GM18951 (cell line): Measurements from ENCODE around the gene CRYBG2.
"Not testable (repeated sequence)": the region's sequence is repeated elsewhere in the genome, so short reads cannot be mapped to it uniquely, and the experiment has no call there.

ENCODE experiments used
- POLR2A ChIP-seq: IDR thresholded peaks from 4 replicates; pipeline ENCODE4 v1.6.1; 2011; ENCODE audit warnings: mild to moderate bottlenecking; ENCODE audit not compliant: insufficient read length, insufficient read depth; ENCODE audit errors: extremely low read depth
- in situ Hi-C: fragments of 300-500 bp; cut with MboI; formaldehyde crosslinking; loops from one replicate; pipeline ENCODE4 v1.12.0; 2022; ENCODE audit warnings: low sequenced_read_pairs, mixed read lengths, inconsistent platforms; ENCODE audit not compliant: unreplicated experiment

The CRYBG2 gene, protein sequence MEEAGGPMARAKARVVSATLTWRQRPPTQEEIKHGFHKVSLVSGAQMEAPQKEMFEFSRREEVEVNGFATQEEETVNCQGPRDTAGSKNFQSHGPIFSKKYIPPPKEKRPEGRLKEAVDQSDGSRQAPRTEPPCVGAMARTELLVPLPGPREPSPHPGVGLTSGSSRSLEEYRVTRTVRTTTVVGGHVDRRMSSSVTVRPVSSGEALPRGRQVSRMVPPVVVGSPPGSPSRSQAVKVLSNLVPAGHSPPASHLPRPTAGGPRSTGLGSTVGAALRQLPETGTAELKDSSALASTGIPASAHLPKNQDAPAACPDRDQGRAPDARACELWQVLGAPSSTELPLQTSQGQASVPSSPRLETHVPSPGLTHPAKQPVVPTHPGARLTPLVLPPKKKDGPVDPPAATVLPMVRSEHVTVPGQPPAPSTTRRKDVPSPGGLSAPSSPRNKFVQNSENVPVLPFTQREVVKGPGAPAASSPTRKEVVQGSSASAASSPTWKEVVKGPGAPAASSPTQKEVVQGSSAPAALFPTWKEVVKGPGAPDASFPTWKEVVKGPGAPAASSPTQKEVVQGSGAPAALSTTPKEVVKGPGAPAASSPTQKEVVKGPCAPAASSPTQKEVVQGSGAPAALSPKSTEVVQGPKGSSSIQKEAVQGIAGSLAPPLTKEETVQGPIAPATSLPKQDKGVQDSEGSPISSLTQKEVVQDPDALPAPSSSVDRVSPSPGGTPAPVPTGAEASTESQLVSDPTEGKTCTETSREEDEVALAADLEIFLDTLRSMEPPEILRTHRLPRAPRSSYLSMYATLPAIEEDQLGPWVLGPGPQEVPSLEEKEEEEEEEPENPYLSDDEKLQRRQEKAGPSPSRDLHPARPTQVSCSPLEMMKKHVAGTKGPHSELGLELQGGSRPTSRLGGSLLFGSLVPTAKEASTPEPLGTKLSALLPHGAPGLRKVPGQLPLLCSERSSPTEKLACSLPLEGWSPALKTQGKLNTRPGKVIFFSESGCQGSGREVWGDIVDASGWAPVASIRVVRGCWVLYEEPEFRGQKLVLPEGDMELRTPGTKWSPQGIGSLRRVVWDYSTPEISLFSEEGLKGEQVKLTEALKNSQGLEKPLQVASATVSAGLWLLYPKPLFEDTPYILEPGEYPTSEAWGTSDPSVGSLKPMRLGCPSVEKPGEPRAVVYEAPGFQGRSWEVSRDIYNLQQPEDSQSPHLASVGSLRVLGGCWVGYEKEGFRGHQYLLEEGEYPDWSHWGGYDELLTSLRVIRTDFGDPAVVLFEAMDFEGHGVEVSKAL (N-terminal part only)

GRCh38 chr1:26353976-26354820 is at the start of gene CRYBG2:
Gene CRYBG2, minus strand, starts transcription at chr1:26354130. Its CDS starts 7,473 bp downstream, at chr1:26346657.
- in situ Hi-C loops, result no loop called here
- TF ChIP-seq POLR2A, result no peak

DNA sequence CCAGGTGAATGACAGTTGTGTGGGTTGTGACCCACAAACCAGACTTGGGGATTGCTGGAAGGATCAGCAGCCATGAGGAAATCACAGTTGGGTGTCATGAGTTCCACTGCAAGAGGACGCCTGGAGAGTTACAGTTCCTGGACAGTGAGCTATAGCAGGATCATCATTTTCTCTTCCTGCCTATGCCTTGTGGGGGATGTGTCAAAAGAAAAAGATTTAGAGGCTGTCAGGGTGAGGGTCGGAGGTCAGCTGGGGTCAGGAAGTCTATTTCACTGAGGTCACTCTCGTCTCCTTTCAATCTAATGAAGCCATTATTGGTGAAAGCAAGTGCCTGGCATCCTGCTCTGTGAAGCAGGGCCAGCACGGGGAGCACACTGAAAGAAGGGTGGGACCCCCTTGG is 49.7 kb upstream of the CRYBG2 start:
- in situ Hi-C loops, result no loop called here
- no peak for TF ChIP-seq POLR2A

DNA sequence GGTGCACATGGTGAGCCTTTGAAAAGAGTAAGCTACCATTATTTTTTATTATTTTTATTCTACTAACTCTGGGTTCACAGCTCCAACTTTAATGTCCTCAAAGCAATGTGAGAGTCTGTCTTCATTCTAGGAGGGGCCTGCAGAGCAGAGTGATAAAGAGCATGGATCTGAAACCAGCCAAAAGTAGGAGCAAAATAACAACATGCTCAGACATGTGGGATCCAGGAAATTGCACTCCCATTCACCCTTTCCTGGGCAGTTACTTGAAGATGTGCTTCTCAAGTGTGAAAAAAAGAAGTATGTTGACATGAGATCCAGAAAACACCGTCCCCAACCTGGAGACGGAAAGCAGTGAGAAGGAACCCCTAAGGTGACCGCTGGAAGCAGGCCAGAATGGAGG is 48.0 kb upstream of the CRYBG2 start:
- TF ChIP-seq POLR2A, result no peak
- in situ Hi-C loops, result no loop called here

- no peak for TF ChIP-seq POLR2A
- in situ Hi-C loops, result no loop called here
Measured at GRCh38 chr1:26399034-26399433, 45.1 kb upstream of the CRYBG2 start.

GRCh38 chr1:26395754-26396153 is 41.8 kb upstream of the CRYBG2 start:
- in situ Hi-C loops, result no loop called here
- no peak for TF ChIP-seq POLR2A

GRCh38 chr1:26391450-26391849 is 37.5 kb upstream of the CRYBG2 start:
- in situ Hi-C loops, result no loop called here

GRCh38 chr1:26389604-26390247 is 35.8 kb upstream of the CRYBG2 start:
- TF ChIP-seq POLR2A, result no peak
- in situ Hi-C loops, result no loop called here

More at GRCh38 chr1:26391450-26391849, 37.5 kb upstream of the CRYBG2 start:
- no peak for TF ChIP-seq POLR2A

DNA sequence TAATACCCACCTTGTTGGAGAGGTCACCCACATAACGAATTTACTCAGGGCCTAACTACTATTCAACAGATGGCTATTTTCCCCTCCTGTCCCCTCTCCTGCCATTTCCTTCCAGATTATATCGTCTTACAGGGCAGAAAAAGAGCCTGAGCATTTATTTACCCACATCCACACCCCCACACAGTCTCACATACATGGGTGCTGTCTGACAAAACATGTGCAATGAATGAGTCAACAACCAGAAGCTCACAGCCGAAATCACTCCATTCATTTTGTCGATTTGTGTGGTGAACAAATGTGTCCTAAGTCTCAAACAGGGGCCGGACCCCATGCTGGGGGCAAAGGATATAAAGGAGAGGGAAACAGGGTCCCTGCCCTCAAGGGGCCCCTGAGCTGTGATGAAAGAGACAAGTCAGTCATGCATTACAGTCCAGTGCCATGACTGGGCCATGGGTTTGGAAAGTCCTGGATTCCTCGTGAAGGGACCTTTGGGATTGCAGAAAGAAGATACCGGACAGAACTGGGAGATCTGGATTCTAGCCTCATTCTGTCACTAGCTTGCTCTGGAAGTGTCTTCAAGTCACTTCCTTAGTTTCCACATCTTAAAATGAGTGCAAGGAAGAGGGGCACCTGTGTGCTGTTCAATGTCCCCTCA is 35.0 kb upstream of the CRYBG2 start:
- in situ Hi-C loops, result no loop called here
- no peak for TF ChIP-seq POLR2A

GRCh38 chr1:26387447-26387846 is 33.5 kb upstream of the CRYBG2 start:
- in situ Hi-C loops, result no loop called here
- TF ChIP-seq POLR2A, result no peak

DNA sequence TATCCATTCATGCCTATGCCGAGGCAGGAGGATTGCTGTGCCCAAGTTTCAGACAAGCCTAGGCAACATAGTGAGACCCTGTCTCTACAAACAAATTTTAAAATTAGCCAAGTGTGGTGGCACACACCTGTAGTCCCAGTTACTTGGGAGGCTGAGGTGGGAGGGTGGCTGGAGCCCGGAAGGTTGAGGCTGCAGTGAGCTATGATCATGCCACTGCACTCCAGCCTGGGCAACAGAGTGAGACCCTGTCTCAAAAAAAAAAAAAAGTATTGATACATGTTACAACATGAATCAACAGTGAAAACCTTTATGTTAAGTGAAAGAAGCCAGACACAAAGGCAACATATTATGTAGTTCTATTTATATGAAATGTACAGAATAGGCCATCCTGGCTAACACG is 31.1 kb upstream of the CRYBG2 start:
- in situ Hi-C loops, result not testable (repeated sequence)

DNA sequence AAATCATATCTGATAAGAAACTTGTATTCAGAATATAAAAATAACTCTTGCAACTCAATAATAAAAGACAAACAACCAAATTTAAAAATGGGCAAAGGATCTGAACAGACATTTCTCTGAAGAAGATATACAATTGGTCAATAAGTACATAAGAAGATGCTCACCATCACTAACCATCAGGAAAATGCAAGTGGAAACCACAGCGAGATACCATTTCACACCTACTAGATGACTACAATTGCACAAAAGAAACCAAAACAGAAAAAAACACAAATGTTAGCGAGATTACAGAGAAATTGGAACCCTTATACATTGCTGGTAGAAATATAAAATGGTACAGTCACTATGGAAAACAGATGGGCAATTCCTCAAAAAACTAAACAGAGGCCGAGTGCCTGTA is 30.1 kb upstream of the CRYBG2 start:
- TF ChIP-seq POLR2A, result no peak
- in situ Hi-C loops, result no loop called here

DNA sequence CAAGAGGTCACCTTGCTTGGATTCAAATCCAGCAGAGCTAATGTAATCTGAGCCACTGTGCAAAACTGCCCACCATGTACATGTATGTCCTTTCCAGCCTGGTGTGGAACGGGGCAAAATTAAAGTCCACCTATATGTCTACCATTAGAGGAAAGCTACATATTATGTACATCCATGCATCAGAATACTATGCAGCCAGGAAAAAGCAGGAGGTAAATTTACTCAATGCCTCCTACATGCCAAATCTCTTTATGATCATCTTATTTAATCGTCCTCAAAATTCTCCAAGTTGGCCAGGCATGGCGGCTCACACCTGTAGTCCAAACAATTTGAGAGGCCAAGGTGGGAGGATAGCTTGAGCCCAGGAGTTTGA is 24.9 kb upstream of the CRYBG2 start:
- in situ Hi-C loops, result no loop called here

More for the DNA sequence above, 24.9 kb upstream of the CRYBG2 start:
- no peak for TF ChIP-seq POLR2A
